ENCODE measurements around the gene FAM174C.

GRCh38 chr19:1278713-1279660 is 3.7 kb downstream of the FAM174C start:
- no peak for TF ChIP-seq POLR2A (IDR thresholded peaks at IDR 0.05; ENCODE audit: low read depth)
- TF ChIP-seq, protein P1, sequence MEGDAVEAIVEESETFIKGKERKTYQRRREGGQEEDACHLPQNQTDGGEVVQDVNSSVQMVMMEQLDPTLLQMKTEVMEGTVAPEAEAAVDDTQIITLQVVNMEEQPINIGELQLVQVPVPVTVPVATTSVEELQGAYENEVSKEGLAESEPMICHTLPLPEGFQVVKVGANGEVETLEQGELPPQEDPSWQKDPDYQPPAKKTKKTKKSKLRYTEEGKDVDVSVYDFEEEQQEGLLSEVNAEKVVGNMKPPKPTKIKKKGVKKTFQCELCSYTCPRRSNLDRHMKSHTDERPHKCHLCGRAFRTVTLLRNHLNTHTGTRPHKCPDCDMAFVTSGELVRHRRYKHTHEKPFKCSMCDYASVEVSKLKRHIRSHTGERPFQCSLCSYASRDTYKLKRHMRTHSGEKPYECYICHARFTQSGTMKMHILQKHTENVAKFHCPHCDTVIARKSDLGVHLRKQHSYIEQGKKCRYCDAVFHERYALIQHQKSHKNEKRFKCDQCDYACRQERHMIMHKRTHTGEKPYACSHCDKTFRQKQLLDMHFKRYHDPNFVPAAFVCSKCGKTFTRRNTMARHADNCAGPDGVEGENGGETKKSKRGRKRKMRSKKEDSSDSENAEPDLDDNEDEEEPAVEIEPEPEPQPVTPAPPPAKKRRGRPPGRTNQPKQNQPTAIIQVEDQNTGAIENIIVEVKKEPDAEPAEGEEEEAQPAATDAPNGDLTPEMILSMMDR (IDR thresholded peaks at IDR 0.05) = no peak
